Measurements from ENCODE around the gene CDK11A. TPM values are rescaled to one million over a fixed set of nuclear protein-coding genes. Genes with fewer than 3 reads are reported as not detected.

Gene CDK11A
- total RNA-seq, result 7.3 and 14.6 TPM in 2 replicates

DNA sequence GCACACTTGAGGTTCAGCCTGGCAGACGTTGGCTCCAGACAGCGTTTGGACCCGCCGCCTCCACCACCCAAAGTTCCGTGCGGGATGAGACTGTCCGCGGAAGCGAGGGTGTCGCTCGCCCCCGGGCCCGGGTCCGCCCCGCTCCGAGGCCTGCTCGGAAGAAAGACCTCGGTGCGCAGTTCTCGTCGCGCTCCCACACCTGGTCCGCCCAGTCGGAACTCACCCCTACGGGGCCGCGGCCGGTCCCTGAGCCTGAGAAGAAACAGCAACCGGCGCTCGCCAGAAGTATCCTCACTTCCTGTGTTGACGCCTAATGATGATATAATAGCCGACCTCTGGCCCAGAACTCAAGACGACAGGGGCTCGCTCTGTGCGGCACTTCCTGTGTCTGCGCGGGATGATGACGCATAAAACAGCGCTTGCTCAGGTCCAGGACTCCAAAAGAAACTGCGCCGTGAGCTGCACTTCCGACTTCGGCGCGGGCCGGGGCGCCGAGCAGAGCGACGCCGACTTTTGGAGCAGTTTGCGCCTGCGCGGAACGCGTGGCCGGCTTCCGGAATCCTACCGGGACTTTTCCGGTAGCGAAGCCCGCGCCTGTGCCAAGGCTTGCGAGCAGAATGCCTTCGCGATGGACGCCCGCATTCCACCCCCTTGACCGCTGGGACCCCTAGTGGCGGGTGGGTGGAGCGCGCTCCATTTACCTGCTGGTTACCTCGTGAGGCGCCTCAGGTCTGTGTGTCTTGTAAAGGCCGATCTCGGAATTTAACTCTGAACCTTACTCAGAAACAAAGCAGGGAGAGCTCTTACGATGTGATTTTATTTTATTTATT is at the start of gene CDK11A:
Gene CDK11A, minus strand, starts transcription at position 323 of the 830 bp plus-strand sequence. CDS start 1,539 bp downstream, outside the sequence.

GRCh38 chr1:1692714-1693647 is 31.2 kb downstream of the CDK11A start, which contains the start of gene SLC35E2B:
SLC35E2B (minus strand) TSS chr1:1692795; CDS start chr1:1676699, 16,096 bp downstream.

DNA sequence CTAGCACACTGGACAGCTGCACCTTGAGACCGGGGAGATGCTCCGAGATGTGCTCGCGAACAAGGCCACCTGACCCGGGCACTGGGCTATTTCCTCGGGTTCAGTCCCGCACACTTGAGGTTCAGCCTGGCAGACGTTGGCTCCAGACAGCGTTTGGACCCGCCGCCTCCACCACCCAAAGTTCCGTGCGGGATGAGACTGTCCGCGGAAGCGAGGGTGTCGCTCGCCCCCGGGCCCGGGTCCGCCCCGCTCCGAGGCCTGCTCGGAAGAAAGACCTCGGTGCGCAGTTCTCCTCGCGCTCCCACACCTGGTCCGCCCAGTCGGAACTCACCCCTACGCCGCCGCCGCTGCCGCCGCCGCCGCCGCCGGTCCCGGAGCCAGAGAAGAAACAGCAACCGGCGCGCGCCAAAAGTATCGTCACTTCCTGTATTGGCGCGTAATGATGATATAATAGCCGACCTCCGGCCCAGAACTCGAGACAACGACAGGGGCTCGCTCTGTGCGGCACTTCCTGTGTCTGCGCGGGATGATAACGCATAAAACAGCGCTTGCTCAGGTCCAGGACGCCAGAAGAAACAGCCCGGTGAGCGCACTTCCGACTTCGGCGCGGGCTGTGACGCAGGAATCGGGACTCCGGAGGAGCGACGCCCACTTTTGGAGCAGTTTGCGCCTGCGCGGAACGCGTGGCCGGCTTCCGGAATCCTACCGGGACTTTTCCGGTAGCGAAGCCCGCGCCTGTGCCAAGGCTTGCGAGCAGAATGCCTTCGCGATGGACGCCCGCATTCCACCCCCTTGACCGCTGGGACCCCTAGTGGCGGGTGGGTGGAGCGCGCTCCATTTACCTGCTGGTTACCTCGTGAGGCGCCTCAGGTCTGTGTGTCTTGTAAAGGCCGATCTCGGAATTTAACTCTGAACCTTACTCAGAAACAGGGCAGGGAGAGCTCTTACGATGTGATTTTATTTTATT is 65.3 kb downstream of the CDK11A start, which contains the start of gene CDK11B:
Gene CDK11B, minus strand, starts transcription at position 422 of the 967 bp plus-strand sequence. CDS start 1,519 bp downstream, outside the sequence.

Other genes starting within 250 kb of the CDK11A start
- gene ATAD3A, start 212.2 kb downstream of the CDK11A start, total RNA-seq, result 23.4 and 27.7 TPM in 2 replicates
- 4.1 and 6.1 TPM in 2 replicates for gene TMEM240, start 183.7 kb downstream of the CDK11A start, total RNA-seq
- gene SSU72, start 149.5 kb downstream of the CDK11A start, total RNA-seq, result 134 and 149 TPM in 2 replicates
- 22.8 and 23.8 TPM in 2 replicates for gene FNDC10, start 124.2 kb downstream of the CDK11A start, total RNA-seq
- 57.9 and 64.6 TPM in 2 replicates for gene MIB2, start 108.9 kb downstream of the CDK11A start, total RNA-seq
- 117 and 174 TPM in 2 replicates for gene MMP23B, start 92.2 kb downstream of the CDK11A start, total RNA-seq
- 7.5 and 11.3 TPM in 2 replicates for gene CDK11B, start 65.4 kb downstream of the CDK11A start, total RNA-seq
- gene SLC35E2B, start 31.6 kb downstream of the CDK11A start, total RNA-seq, result 20.1 and 42.9 TPM in 2 replicates
- gene NADK, start 54.1 kb upstream of the CDK11A start, total RNA-seq, result 40.3 and 71.3 TPM in 2 replicates
- gene GNB1, start 166.7 kb upstream of the CDK11A start, total RNA-seq, result 83.6 and 148 TPM in 2 replicates
- gene CALML6, start 190.9 kb upstream of the CDK11A start, total RNA-seq, result 0.51 TPM in 1 of 2 replicates, not detected in the other
- 1.3 TPM in 1 of 2 replicates, not detected in the other for gene TMEM52, start 194.9 kb upstream of the CDK11A start, total RNA-seq

Measured in pericardium fibroblast (primary cell).